PC-9 (cell line): Measurements from ENCODE around the gene RBBP9.

Experiments used
- EZH2 ChIP-seq: fragments of 200-600 bp; sonication (generic); IDR thresholded peaks from 2 replicates; pipeline ENCODE4 v1.8.0; 2017; ENCODE audit warnings: antibody characterized with exemption, low read depth
- TF ChIP-seq, protein P1 (sequence below): fragments of 200-600 bp; sonication (generic); conservative IDR thresholded peaks from 2 replicates; pipeline ENCODE4 v1.6.1; 2017; ENCODE audit warnings: mixed run types, antibody characterized with exemption, mild to moderate bottlenecking, moderate library complexity

DNA sequence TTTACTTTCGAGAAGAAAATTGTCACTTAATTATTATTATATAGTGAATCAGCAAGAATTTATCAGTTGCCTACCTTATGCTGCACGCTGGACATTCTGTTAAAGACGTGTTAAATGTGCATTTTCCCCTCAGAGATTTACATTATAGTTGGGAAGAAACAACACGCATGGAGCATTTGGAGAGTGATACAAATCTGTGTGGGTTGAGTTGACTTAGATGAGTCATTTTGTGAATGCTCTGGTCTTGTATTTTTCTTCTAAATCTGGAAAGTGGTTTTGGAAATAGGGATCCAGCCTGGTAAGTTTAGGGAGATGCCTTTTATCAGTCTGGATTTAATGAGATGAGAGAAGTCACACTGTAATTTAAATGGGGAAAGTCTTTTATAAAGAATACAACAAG is 46.2 kb upstream of the RBBP9 start:
- TF ChIP-seq, protein P1, sequence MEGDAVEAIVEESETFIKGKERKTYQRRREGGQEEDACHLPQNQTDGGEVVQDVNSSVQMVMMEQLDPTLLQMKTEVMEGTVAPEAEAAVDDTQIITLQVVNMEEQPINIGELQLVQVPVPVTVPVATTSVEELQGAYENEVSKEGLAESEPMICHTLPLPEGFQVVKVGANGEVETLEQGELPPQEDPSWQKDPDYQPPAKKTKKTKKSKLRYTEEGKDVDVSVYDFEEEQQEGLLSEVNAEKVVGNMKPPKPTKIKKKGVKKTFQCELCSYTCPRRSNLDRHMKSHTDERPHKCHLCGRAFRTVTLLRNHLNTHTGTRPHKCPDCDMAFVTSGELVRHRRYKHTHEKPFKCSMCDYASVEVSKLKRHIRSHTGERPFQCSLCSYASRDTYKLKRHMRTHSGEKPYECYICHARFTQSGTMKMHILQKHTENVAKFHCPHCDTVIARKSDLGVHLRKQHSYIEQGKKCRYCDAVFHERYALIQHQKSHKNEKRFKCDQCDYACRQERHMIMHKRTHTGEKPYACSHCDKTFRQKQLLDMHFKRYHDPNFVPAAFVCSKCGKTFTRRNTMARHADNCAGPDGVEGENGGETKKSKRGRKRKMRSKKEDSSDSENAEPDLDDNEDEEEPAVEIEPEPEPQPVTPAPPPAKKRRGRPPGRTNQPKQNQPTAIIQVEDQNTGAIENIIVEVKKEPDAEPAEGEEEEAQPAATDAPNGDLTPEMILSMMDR, result no peak
- TF ChIP-seq EZH2, result no peak
